ENCODE measurements around the gene PKM.
"Not testable (repeated sequence)": the region's sequence is repeated elsewhere in the genome, so short reads cannot be mapped to it uniquely, and the experiment has no call there.

Gene PKM

DNA sequence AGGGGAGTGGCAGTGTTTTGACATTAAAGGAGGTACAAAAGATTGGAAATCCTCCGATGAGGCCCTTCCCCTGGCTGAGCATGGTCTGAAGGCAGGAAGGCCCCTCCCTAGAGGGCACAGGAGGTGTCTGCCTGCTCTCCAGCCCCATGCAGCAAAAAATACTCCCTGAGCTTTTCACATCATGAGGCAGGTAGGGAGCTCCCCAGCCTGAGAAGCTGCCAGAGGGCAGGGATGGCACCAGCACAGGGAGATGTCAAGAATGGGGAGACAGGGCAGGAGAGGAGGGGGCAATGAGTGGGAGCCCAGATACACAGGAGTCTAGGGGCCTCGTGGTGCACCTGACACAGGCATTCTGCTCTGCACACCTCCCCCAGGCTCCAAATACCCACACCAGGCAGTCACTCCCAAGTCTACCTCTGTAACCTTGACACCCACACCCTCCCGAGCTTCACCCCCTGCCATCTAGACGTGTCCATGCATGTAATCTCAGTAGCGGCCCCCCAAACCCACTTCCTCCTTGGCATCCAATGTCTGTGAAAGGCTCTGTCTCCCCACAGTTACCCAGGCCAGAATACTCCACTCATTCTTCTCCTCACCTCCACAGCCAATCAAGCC lies 56.3 kb downstream of the PKM start:
- TF ChIP-seq, protein P1, sequence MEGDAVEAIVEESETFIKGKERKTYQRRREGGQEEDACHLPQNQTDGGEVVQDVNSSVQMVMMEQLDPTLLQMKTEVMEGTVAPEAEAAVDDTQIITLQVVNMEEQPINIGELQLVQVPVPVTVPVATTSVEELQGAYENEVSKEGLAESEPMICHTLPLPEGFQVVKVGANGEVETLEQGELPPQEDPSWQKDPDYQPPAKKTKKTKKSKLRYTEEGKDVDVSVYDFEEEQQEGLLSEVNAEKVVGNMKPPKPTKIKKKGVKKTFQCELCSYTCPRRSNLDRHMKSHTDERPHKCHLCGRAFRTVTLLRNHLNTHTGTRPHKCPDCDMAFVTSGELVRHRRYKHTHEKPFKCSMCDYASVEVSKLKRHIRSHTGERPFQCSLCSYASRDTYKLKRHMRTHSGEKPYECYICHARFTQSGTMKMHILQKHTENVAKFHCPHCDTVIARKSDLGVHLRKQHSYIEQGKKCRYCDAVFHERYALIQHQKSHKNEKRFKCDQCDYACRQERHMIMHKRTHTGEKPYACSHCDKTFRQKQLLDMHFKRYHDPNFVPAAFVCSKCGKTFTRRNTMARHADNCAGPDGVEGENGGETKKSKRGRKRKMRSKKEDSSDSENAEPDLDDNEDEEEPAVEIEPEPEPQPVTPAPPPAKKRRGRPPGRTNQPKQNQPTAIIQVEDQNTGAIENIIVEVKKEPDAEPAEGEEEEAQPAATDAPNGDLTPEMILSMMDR (IDR thresholded peaks at IDR 0.05; ENCODE audit: low read depth, low read length), result no peak
- no peak overlapping the region for H3K4me3 ChIP-seq (replicated peaks in 1 of 2; ENCODE audit: low read depth in 2 of 2, low read length in 2 of 2)
- no peak for DNase-seq (ENCODE audit: low read depth in 2 of 2)

DNA sequence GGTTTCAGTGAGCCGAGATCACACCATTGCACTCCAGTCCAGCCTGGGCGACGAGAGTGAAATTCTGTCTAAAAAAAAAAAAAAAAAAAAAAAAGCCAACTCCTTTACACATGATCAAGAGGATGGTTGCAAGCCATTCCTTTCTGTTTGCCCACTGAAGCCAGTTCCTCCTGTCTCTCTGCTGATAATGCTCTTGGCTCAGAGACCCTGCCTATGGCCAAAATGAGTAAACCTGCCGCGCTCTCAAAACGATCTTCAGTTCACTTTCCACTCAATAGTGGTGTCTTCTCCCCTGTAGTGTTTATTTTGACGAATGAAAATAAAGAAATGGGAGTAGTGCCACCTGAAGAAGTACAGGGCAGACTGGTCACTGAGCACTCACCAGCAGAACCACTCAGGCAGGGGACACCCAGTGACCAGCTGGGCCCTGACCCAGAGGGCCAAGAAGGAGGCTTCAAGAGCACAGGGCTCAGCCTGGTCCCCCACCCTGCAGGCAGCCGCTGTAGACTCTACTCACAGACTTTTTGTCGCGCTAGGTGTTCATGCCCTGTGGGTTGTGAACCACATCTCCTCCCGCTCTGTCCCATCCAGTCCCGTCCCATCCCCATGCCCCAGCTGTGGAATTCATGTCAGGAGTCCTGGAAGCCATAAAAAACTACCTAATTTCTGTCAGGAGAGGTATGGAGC lies 57.0 kb downstream of the PKM start:
- H3K4me3 ChIP-seq (replicated peaks in 1 of 2; ENCODE audit: low read depth in 2 of 2, low read length in 2 of 2), result no peak overlapping the region
- no peak for DNase-seq (ENCODE audit: low read depth in 2 of 2)
- TF ChIP-seq, protein P1 (IDR thresholded peaks at IDR 0.05; ENCODE audit: low read depth, low read length), result no peak

DNA sequence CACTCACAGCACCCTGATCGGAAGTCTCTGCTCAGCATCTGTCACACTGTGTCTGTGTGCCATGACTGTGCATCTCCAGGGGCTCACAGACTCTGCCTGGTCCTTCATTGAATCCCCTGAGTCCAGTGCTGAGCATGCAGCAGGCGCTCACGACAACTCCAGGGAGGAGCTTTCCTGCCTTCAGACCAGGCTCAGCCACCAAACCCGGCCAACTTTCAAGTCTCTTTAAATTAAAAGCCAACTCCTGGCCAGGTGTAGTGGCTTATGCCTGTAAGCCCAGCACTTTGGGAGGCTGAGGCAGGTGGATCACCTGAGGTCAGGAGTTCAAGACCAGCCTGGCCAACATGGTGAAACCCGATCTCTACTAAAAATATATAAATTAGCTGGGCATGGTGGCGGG lies 57.6 kb downstream of the PKM start:
- H3K4me3 ChIP-seq (replicated peaks in 1 of 2; ENCODE audit: low read depth in 2 of 2, low read length in 2 of 2), result no peak overlapping the region
- DNase-seq (ENCODE audit: low read depth in 2 of 2), result no peak
- TF ChIP-seq, protein P1 (IDR thresholded peaks at IDR 0.05; ENCODE audit: low read depth, low read length), result no peak

DNA sequence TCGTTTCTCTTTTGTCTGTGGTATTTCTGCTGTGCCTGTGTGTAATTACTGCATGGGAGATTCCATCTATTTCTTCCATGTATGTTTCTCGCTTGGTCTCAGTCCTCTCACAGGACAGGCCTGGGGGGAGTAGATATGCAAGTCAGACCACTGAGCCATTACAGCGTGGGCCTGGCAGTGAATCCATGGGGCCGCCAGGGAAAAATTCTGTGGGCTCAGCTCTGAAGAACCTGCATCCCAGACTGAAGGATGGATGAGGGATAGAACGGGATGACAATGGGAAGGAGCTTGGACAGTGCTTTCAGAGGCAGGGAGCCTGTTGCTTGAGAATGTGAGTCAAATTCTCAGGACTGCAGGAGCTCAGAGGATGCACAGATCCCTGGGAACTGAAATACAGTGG lies 58.2 kb downstream of the PKM start:
- DNase-seq (ENCODE audit: low read depth in 2 of 2), result no peak
- no peak overlapping the region for H3K4me3 ChIP-seq (replicated peaks in 1 of 2; ENCODE audit: low read depth in 2 of 2, low read length in 2 of 2)
- TF ChIP-seq, protein P1 (IDR thresholded peaks at IDR 0.05; ENCODE audit: low read depth, low read length), result no peak

DNA sequence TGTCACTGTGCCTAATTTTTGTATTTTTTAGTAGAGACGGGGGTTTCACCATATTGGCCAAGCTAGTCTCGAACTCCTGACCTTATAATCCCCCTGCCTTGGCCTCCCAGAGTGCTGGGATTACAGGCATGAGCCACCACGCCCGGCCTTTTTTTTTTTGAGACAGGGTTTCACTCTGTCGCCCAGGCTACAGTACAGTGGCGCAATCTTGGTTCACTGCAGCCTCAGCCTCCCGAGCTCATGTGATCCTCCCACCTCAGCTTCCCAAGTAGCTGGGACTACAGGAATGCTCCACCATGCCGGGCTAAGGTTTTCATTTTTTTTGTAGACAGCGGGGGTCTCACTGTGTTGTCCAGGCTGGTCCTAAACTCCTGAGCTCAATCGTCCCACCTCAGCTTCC lies 59.0 kb downstream of the PKM start:
- not testable (repeated sequence) for DNase-seq (ENCODE audit: low read depth in 2 of 2); H3K4me3 ChIP-seq (replicated peaks in 1 of 2; ENCODE audit: low read depth in 2 of 2, low read length in 2 of 2)

DNA sequence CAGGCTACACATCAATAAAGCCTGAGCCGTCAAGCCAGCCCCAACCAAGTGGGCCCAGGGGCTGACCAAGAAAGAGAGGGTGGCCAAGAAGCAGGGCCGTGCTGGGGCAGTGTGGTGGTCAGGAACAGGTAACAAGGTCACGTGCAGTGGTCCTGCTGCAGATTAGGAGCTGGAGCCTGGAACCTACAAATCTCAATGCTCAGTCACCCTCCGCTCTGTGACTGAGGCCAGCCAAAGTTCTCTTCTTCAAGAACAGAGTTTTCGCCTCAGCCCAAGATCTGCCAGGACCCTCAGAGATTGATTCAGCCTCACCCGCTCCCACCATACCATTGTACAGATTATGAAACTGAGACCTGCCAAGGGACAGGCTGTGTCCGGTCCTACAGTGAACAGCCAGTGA lies 60.3 kb downstream of the PKM start:
- TF ChIP-seq, protein P1 (IDR thresholded peaks at IDR 0.05; ENCODE audit: low read depth, low read length), result no peak
- no peak for DNase-seq (ENCODE audit: low read depth in 2 of 2)
- no peak overlapping the region for H3K4me3 ChIP-seq (replicated peaks in 1 of 2; ENCODE audit: low read depth in 2 of 2, low read length in 2 of 2)

DNA sequence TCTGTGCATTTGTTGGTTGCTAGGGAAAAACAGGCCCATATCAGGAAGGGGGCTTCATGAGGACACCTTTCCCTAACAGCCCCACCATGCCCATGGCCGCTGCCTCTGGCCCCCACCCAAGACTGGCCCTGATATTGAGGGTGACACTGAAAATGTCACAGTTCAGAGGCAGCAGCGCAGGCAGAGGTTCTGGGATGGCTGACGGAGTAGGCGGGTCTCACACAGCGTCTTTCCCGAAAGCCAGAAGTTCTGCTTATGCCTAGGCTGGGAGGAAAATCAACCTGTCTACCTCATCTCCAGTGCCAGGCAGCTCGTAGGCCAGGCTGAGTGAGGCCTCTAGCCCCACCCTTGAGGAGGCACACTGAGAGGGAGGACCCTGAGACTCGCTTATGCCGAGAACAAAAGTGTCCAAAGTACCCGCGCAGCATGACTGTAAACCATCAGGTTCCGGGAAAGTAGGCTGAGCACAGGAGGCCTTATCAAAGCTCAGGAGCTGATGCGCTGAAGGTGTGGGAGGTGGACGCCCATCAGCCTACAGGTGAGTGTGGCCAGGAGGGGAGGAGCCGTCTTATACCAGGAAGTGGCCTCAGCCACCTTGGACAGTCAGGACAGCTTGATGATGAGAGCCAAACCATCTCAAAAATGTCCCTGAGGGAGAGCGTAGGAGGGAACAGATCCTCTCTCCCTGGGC lies 60.9 kb downstream of the PKM start:
- DNase-seq (ENCODE audit: low read depth in 2 of 2), result no peak
- H3K4me3 ChIP-seq (replicated peaks in 1 of 2; ENCODE audit: low read depth in 2 of 2, low read length in 2 of 2), result no peak overlapping the region
- TF ChIP-seq, protein P1 (IDR thresholded peaks at IDR 0.05; ENCODE audit: low read depth, low read length), result no peak

Measured in cardiac fibroblast (primary cell).